Right lobe of liver (tissue), 6 donors: Measurements from ENCODE around the gene CPN1. TPM values are rescaled to one million over a fixed set of nuclear protein-coding genes. Genes with fewer than 3 reads are reported as not detected.

Experiments
- ATAC-seq, 4 donors: fragments of 200-7000 bp; cut with Tn5 transposase; one replicate each; pipeline ENCODE4 v1.9.1; 2020; ENCODE audit warnings: mild to moderate bottlenecking in 4 of 4, moderate library complexity in 4 of 4
- DNase-seq, 3 donors: peaks; one replicate each; pipeline ENCODE4 v3.0.0-alpha.2; 2020
- H3K27ac ChIP-seq, 3 donors: fragments of 200-600 bp; one replicate each; pipeline ENCODE4 v1.8.0; 2022
- H3K27me3 ChIP-seq, 2 donors: fragments of 200-600 bp; one replicate each; pipeline ENCODE4 v1.8.0; 2022
- H3K36me3 ChIP-seq, 4 donors: fragments of 200-600 bp; sonication (generic) in 1 of 4; one replicate each; pipeline versions ENCODE4 v1.5.1 to v1.8.0; 2017 to 2022; ENCODE audit warnings: control low read depth in 1 of 4
- H3K4me1 ChIP-seq, 4 donors: fragments of 200-600 bp; sonication (generic) in 1 of 4; one replicate each; pipeline versions ENCODE4 v1.5.1 to v1.8.0; 2017 to 2022; ENCODE audit warnings: control low read depth in 1 of 4
- H3K4me3 ChIP-seq, 3 donors: fragments of 200-600 bp; one replicate each; pipeline ENCODE4 v1.8.0; 2022
- H3K9me3 ChIP-seq, 4 donors: fragments of 200-600 bp; sonication (generic) in 1 of 4; one replicate each; pipeline versions ENCODE4 v1.5.1 to v1.8.0; 2017 to 2022; ENCODE audit warnings: control low read depth in 1 of 4
- CTCF ChIP-seq, 4 donors: fragments of 200-600 bp in 3 of 4; fragments of 450-650 bp in 1 of 4; IDR thresholded peaks; one replicate each; pipeline versions ENCODE4 v1.5.1 to v1.8.0; 2016 to 2022; ENCODE audit warnings: antibody characterized with exemption in 4 of 4, mild to moderate bottlenecking in 2 of 4
- POLR2A ChIP-seq: fragments of 450-650 bp; IDR thresholded peaks from one replicate; pipeline ENCODE4 v1.6.1; 2017; ENCODE audit warnings: antibody characterized with exemption, mild to moderate bottlenecking
- WGBS: methylation state at CpG from one replicate; pipeline ENCODE4 v1.1.6; 2018; ENCODE audit warnings: low coverage, low lambda C conversion rate; ENCODE audit not compliant: insufficient coverage; ENCODE audit errors: missing lambda C conversion rate; 5-methylcytosine and 5-hydroxymethylcytosine counted together
- intact Hi-C, 2 donors: fragments of 100-400 bp; cut with DNase I; formaldehyde crosslinking; loops; one replicate each; pipeline versions ENCODE4 v1.11.2 to v1.14.1; 2022
- total RNA-seq, 6 experiments: library from RNA; depleted of rRNA in 2 of 6; stranded (reverse); fragments of >200 nt in 2 of 6; fragmentation: NEBNext Ultra II Directional in 3 of 6; extraction: Animal tissue kit (Norgen Biotek cat#: 25700) in 3 of 6; gene quantifications; one replicate each; pipeline versions ENCODE4 v1.1.0 to v1.2.4, GENCODE V29; 2016 to 2023
- donor health status: DM: no; HTN: yes; CAD: no.
- donor health status: DM: no; HTN: no; CAD: no.
- donor health status: DM: no; HTN: no; CAD: no.
- donor health status: DM: no; HTN: yes; CAD: no.
- donor health status: DM: no; HTN: yes; CAD: no.

The CPN1 gene
- total RNA-seq, 6 experiments from 2014 or later, result 20.7 to 76.6 (median 54.4) TPM

- Histone ChIP-seq H3K4me1 (peaks cover 0 to 12% (median 0%) of the 10 kb centered on the region in 4 donors), H3K27ac (no peak overlapping the region), H3K9me3 (no peaks in the 10 kb centered on the region), H3K27me3 (no peaks in the 10 kb centered on the region), H3K36me3 (no peaks in the 10 kb centered on the region), H3K4me3 (no peak overlapping the region)
- ATAC-seq (no peak), DNase-seq (no peak)
- TF ChIP-seq CTCF (IDR thresholded peaks at IDR 0.05) (no peak), POLR2A (no peak)
- intact Hi-C loops, result loop anchor here (10.0 kb wide), 1 partner anchor 197 kb away; no protein-coding TSS in a partner anchor
- 92% methylated on average over 2 of the region's 2 CpGs for WGBS
Observed at GRCh38 chr10:100041306-100042002, 40.2 kb downstream of the CPN1 start.

- Histone ChIP-seq H3K36me3 (no peaks in the 10 kb centered on the region), H3K9me3 (no peaks in the 10 kb centered on the region), H3K4me1 (peaks cover 0 to 12% (median 0%) of the 10 kb centered on the region in 4 donors), H3K27me3 (no peaks in the 10 kb centered on the region), H3K4me3 (no peak overlapping the region), H3K27ac (peak overlapping the region in 1 of 3 donors; percentile 40)
- WGBS, result 20% methylated on average over 1 of the region's 1 CpG
- peak; percentile 71 to 95 (median 82) for ATAC-seq
- DNase-seq, result peak in 1 of 3 donors; percentile 52
- intact Hi-C loops, result no loop called here
- no peak for TF ChIP-seq POLR2A
- no peak for TF ChIP-seq CTCF (IDR thresholded peaks at IDR 0.05)
Observed at GRCh38 chr10:100038561-100039071, 43.1 kb downstream of the CPN1 start.

- Histone ChIP-seq H3K36me3 (no peaks in the 10 kb centered on the region), H3K27me3 (no peaks in the 10 kb centered on the region), H3K27ac (peak overlapping the region in 1 of 3 donors; percentile 40), H3K9me3 (no peaks in the 10 kb centered on the region), H3K4me1 (peaks cover 0 to 12% (median 0%) of the 10 kb centered on the region in 4 donors), H3K4me3 (no peak overlapping the region)
- intact Hi-C loops, result no loop called here
- 88% methylated on average over 5 of the region's 5 CpGs for WGBS
- no peak for ATAC-seq
- no peak for DNase-seq
- TF ChIP-seq POLR2A, result no peak
- TF ChIP-seq CTCF (IDR thresholded peaks at IDR 0.05), result no peak
Observed at GRCh38 chr10:100037758-100038315, 43.8 kb downstream of the CPN1 start.

GRCh38 chr10:100036850-100037249 is 44.8 kb downstream of the CPN1 start:
- Histone ChIP-seq H3K9me3 (no peaks in the 10 kb centered on the region), H3K4me3 (no peak overlapping the region), H3K27me3 (no peaks in the 10 kb centered on the region), H3K36me3 (no peaks in the 10 kb centered on the region), H3K4me1 (peaks cover 0 to 12% (median 0%) of the 10 kb centered on the region in 4 donors), H3K27ac (no peak overlapping the region)
- WGBS, result 95% methylated on average over 5 of the region's 7 CpGs
- intact Hi-C loops, result no loop called here
- ATAC-seq, result no peak
- no peak for TF ChIP-seq CTCF (IDR thresholded peaks at IDR 0.05)
- TF ChIP-seq POLR2A, result no peak
- no peak for DNase-seq
